Thoracic aorta (tissue), 2 donors: ENCODE results near the gene HTRA2. TPM values are rescaled to one million over a fixed set of nuclear protein-coding genes. Genes with fewer than 3 reads are reported as not detected.

Experiments used
- ATAC-seq: fragments of 150-250 bp; one replicate; pipeline ENCODE4 v1.8.0; 2017; ENCODE audit warnings: low read depth; ENCODE audit not compliant: insufficient number of reproducible peaks, low FRiP score
- DNase-seq: peaks from one replicate; pipeline ENCODE4 v3.0.0-alpha.2; 2020; ENCODE audit warnings: low spot score
- H3K27ac ChIP-seq, 2 donors: fragments of 200-600 bp; sonication (generic); 1 replicate in 1 of 2; 2 replicates in 1 of 2; pipeline ENCODE4 v1.5.1; 2016; ENCODE audit warnings: mild to moderate bottlenecking in 2 of 2, moderate library complexity in 2 of 2
- H3K27me3 ChIP-seq: fragments of 200-600 bp; sonication (generic); replicated peaks from 2 replicates; pipeline ENCODE4 v1.6.0; 2016; ENCODE audit warnings: mild to moderate bottlenecking; ENCODE audit not compliant: insufficient read depth
- H3K36me3 ChIP-seq: fragments of 200-600 bp; sonication (generic); one replicate; pipeline ENCODE4 v1.5.1; 2016
- H3K4me1 ChIP-seq, 2 donors: fragments of 200-600 bp; sonication (generic); 1 replicate in 1 of 2; 2 replicates in 1 of 2; pipeline versions ENCODE4 v1.5.1 to v1.6.0; 2016; ENCODE audit warnings: low read depth in 2 of 2, mild to moderate bottlenecking in 1 of 2; ENCODE audit not compliant: control insufficient read depth in 1 of 2
- H3K4me3 ChIP-seq: fragments of 200-600 bp; sonication (generic); 2 replicates; pipeline ENCODE4 v1.5.1; 2016; ENCODE audit warnings: mild to moderate bottlenecking
- H3K9me3 ChIP-seq: fragments of 200-600 bp; sonication (generic); 2 replicates; pipeline ENCODE4 v1.5.1; 2016
- total RNA-seq, 2 donors: library from RNA; depleted of rRNA; stranded (reverse); fragments of >200 nt; gene quantifications; one replicate each; pipeline versions ENCODE4 v1.1.0 to v1.2.3, GENCODE V29; 2016
- TF ChIP-seq, protein P1 (sequence below): fragments of 200-600 bp; sonication (generic); IDR thresholded peaks from one replicate; pipeline ENCODE4 v1.5.1; 2019; ENCODE audit warnings: antibody characterized with exemption

The HTRA2 gene
- total RNA-seq, 2 donors from 2014 or later: 34.9 to 35.6 TPM

DNA sequence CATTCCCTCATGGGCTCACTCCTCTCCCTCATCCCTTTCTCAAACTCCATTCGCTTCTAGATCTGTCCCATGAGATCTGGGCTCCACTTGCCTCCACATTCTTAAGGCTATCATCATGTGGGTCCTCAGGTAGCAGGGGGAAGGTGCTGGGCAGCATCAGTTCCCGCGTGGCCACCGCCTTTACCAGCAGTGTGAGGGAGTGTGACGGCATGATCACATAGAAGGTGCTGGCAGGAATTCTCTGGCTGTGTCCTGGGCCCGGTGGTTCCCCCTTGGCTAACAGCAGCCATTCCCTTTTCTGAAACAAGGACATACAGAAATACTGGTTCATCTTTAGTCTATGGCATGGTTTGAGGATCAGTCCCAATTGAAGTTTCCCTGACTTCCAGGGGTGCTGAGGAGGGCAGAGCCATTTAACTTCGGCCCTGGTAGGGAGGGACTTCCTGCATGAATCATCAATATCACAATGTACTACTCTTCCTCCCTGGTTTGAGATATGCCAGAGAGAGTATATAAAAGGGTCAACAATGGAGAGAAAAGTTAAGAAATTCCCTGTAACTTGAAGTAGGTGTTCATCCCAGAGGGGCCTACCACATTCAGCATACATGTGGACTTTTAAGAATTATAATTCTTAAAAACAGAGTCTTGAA, 32.5 kb downstream of the HTRA2 start:
- Histone ChIP-seq H3K27ac (no peak overlapping the region), H3K36me3 (no peaks in the 10 kb centered on the region), H3K4me3 (no peak overlapping the region), H3K27me3 (no peaks in the 10 kb centered on the region), H3K9me3 (no peaks in the 10 kb centered on the region), H3K4me1 (peaks cover 6 to 7% of the 10 kb centered on the region in 2 donors)
- TF ChIP-seq, protein P1, sequence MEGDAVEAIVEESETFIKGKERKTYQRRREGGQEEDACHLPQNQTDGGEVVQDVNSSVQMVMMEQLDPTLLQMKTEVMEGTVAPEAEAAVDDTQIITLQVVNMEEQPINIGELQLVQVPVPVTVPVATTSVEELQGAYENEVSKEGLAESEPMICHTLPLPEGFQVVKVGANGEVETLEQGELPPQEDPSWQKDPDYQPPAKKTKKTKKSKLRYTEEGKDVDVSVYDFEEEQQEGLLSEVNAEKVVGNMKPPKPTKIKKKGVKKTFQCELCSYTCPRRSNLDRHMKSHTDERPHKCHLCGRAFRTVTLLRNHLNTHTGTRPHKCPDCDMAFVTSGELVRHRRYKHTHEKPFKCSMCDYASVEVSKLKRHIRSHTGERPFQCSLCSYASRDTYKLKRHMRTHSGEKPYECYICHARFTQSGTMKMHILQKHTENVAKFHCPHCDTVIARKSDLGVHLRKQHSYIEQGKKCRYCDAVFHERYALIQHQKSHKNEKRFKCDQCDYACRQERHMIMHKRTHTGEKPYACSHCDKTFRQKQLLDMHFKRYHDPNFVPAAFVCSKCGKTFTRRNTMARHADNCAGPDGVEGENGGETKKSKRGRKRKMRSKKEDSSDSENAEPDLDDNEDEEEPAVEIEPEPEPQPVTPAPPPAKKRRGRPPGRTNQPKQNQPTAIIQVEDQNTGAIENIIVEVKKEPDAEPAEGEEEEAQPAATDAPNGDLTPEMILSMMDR: no peak
- ATAC-seq: no peak
- DNase-seq: no peak

DNA sequence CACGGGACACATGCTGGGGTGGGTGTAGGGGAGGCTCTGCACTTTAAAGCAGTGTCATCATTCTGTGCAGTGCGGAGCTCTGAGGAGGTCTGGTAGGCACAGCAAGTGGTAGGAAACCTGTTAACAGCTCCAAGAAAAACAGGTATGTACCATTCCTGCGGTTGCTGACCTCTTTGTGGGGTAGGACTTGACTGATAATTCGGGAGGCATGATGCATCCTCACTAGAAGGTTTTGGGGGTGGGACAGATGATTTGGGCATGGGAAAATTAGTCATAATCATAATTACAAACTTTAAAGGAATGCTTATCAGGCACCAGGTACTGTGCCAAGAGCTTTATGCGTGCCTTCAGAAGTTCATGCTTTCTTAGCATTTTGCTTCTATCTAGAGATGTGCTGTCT, 34.5 kb downstream of the HTRA2 start:
- DNase-seq: no peak
- Histone ChIP-seq H3K4me1 (peaks cover 9 to 14% of the 10 kb centered on the region in 2 donors), H3K9me3 (no peaks in the 10 kb centered on the region), H3K36me3 (no peaks in the 10 kb centered on the region), H3K27me3 (no peaks in the 10 kb centered on the region), H3K4me3 (no peak overlapping the region), H3K27ac (no peak overlapping the region)
- no peak for ATAC-seq
- TF ChIP-seq, protein P1: no peak

DNA sequence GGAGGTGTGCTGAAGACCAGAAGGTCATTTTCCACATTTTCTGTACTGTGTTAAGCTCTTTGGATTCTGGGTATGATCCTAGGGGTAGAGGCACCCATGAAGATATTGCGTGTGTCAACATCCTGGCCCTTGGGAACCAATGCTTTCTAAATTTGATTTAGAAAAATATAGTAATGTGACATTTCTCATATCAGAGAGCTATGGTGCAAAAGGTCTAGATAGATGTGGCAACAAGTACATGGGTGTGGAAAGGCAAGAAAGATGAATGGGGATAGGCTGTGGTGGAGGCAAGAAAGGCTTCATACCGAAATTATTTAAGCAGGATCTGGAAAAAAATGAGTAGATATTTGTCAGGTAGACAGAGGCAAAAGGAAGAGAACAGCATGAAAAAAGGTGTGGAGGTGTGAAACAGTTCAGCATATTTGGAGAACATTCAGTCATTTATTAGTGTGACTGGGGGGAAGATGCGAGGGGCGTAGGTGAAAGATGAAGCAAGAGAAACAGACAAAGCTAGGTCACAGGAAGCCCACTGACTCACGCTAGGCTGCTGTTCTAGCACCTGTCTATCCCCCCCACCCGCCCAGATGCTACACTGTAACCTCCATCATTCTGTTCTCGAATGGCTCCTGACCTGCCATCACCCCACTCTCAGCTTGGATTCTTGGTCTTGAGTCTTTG, 36.5 kb downstream of the HTRA2 start:
- H3K36me3 ChIP-seq: no peaks in the 10 kb centered on the region
- H3K4me1 ChIP-seq: peaks cover 9 to 14% of the 10 kb centered on the region in 2 donors
- ATAC-seq (no peak), DNase-seq (no peak)
- H3K9me3 ChIP-seq: no peaks in the 10 kb centered on the region
- no peaks in the 10 kb centered on the region for H3K27me3 ChIP-seq
- peak overlapping the region in 1 of 2 donors; percentile 7 for H3K27ac ChIP-seq
- no peak overlapping the region for H3K4me3 ChIP-seq
- TF ChIP-seq, protein P1: no peak

DNA sequence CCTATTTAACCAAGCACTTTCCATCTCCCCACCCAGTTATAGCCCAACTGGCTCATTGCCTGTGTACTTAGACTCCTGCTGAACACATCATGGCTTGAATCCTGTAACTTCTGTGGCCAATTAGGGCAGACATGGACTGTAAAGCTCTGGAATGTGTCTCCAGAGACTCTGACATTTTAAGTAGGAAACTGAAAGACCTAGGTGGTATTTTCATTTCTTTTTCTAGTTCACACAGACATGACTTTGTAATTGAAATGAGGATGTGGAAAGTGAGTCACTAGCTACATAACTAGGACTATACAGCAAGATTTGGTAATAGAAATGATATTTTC, 37.0 kb downstream of the HTRA2 start:
- DNase-seq (no peak), ATAC-seq (peak; percentile 23)
- TF ChIP-seq, protein P1: no peak
- peaks cover 9 to 14% of the 10 kb centered on the region in 2 donors for H3K4me1 ChIP-seq
- no peaks in the 10 kb centered on the region for H3K9me3 ChIP-seq
- no peaks in the 10 kb centered on the region for H3K27me3 ChIP-seq
- H3K27ac ChIP-seq: peak overlapping the region in 1 of 2 donors; percentile 7
- H3K36me3 ChIP-seq: no peaks in the 10 kb centered on the region
- no peak overlapping the region for H3K4me3 ChIP-seq

DNA sequence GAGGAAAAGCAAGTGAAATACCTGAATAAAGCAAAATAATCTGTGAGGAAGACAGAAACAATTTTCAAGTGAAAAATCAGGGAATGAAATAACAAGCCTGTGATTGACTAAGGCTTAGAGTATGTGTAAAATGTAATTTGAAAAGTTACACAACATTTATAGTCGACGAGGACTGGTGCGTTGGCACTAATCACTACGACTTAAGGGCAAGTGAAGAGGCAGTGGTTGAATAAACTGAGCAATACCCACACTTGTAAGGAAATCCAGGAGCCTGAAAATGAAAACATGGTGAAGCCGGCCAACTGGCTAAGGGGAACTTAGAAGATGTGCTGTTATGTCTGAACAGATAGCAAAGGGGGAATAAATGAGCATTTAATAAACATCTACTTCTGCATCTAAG, 38.1 kb downstream of the HTRA2 start:
- peaks cover 9 to 14% of the 10 kb centered on the region in 2 donors for H3K4me1 ChIP-seq
- no peaks in the 10 kb centered on the region for H3K27me3 ChIP-seq
- no peaks in the 10 kb centered on the region for H3K36me3 ChIP-seq
- no peak overlapping the region for H3K4me3 ChIP-seq
- peak overlapping the region in 1 of 2 donors; percentile 7 for H3K27ac ChIP-seq
- ATAC-seq: no peak
- TF ChIP-seq, protein P1: no peak
- no peak for DNase-seq
- no peaks in the 10 kb centered on the region for H3K9me3 ChIP-seq
